Chondrocyte (in vitro differentiated cells): Measurements from ENCODE around the gene SLC6A18. TPM values are rescaled to one million over a fixed set of nuclear protein-coding genes. Genes with fewer than 3 reads are reported as not detected.
"Not testable (repeated sequence)": the region's sequence is repeated elsewhere in the genome, so short reads cannot be mapped to it uniquely, and the experiment has no call there.

Experiments used
- DNase-seq: peaks from one replicate; pipeline ENCODE4 v3.0.0; 2021; ENCODE audit warnings: mixed read lengths, low spot score
- H3K27ac Mint-ChIP-seq: one replicate; pipeline ENCODE4 v1.8.0; 2021; ENCODE audit warnings: mild to moderate bottlenecking, moderate library complexity, mixed read lengths; ENCODE audit not compliant: unreplicated experiment
- H3K27me3 Mint-ChIP-seq: 2 replicates; pipeline ENCODE4 v1.8.0; 2021; ENCODE audit warnings: low read depth, mixed read lengths
- H3K36me3 Mint-ChIP-seq: 2 replicates; pipeline ENCODE4 v1.8.0; 2021; ENCODE audit warnings: low read depth, mixed read lengths
- H3K4me1 Mint-ChIP-seq: 2 replicates; pipeline ENCODE4 v1.8.0; 2021; ENCODE audit warnings: low read depth, mild to moderate bottlenecking, mixed read lengths
- H3K4me3 Mint-ChIP-seq: one replicate; pipeline ENCODE4 v1.8.0; 2021; ENCODE audit warnings: mild to moderate bottlenecking, moderate library complexity, mixed read lengths; ENCODE audit not compliant: unreplicated experiment
- H3K9me3 Mint-ChIP-seq: 2 replicates; pipeline ENCODE4 v1.8.0; 2021; ENCODE audit warnings: low read depth, mixed read lengths
- total RNA-seq: library from RNA; stranded (reverse); gene quantifications from 3 replicates; pipeline ENCODE4 v1.2.1, GENCODE V29; 2021
- TF ChIP-seq, protein P1 (sequence below): fragments of 200-600 bp; sonication (generic); IDR thresholded peaks from 2 replicates; pipeline ENCODE4 v1.5.0; 2021; ENCODE audit warnings: antibody characterized with exemption, mild to moderate bottlenecking, moderate library complexity

The SLC6A18 gene
- total RNA-seq, 1 donor from 2014 or later: not detected

DNA sequence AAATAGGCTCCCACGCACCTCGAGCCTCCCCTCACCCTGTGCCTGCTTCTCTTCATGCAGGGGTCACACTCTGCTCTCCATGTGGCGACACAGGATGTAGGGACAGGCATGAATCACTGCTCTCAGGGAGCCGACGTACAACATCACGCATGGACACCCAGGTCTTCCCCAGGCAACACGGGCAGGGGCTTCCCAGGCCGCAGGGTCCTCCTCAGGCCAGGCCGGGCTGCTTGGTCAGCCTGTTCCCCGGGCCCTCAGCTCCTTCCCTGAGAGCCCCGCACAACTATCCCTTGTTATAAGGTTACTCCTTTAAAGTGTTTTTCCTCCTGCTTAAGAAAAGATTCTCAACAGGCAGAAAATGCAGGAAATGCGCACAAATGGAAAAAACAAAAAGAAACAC is 1.1 kb downstream of the SLC6A18 start:
- Mint-ChIP-seq H3K4me1 (no peaks in the 10 kb centered on the region), H3K36me3 (no peaks in the 10 kb centered on the region), H3K9me3 (no peaks in the 10 kb centered on the region), H3K27ac (no peak overlapping the region), H3K4me3 (no peak overlapping the region), H3K27me3 (peaks cover 43% of the 10 kb centered on the region)
- TF ChIP-seq, protein P1, sequence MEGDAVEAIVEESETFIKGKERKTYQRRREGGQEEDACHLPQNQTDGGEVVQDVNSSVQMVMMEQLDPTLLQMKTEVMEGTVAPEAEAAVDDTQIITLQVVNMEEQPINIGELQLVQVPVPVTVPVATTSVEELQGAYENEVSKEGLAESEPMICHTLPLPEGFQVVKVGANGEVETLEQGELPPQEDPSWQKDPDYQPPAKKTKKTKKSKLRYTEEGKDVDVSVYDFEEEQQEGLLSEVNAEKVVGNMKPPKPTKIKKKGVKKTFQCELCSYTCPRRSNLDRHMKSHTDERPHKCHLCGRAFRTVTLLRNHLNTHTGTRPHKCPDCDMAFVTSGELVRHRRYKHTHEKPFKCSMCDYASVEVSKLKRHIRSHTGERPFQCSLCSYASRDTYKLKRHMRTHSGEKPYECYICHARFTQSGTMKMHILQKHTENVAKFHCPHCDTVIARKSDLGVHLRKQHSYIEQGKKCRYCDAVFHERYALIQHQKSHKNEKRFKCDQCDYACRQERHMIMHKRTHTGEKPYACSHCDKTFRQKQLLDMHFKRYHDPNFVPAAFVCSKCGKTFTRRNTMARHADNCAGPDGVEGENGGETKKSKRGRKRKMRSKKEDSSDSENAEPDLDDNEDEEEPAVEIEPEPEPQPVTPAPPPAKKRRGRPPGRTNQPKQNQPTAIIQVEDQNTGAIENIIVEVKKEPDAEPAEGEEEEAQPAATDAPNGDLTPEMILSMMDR: no peak
- DNase-seq: no peak

- no peak overlapping the region for H3K27ac Mint-ChIP-seq
- TF ChIP-seq, protein P1: no peak
- H3K27me3 Mint-ChIP-seq: peaks cover 43% of the 10 kb centered on the region
- no peaks in the 10 kb centered on the region for H3K9me3 Mint-ChIP-seq
- no peak overlapping the region for H3K4me3 Mint-ChIP-seq
- DNase-seq: no peak
- no peaks in the 10 kb centered on the region for H3K36me3 Mint-ChIP-seq
- no peaks in the 10 kb centered on the region for H3K4me1 Mint-ChIP-seq
These were observed 1.8 kb downstream of the SLC6A18 start for GRCh38 chr5:1226839-1227581.

GRCh38 chr5:1227667-1228066 is 2.5 kb downstream of the SLC6A18 start:
- no peak for DNase-seq
- Mint-ChIP-seq H3K36me3 (no peaks in the 10 kb centered on the region), H3K27me3 (peaks cover 43% of the 10 kb centered on the region), H3K4me1 (no peaks in the 10 kb centered on the region), H3K4me3 (no peak overlapping the region), H3K9me3 (no peaks in the 10 kb centered on the region), H3K27ac (no peak overlapping the region)
- TF ChIP-seq, protein P1: no peak

- H3K27me3 Mint-ChIP-seq: peaks cover 43% of the 10 kb centered on the region
- no peaks in the 10 kb centered on the region for H3K36me3 Mint-ChIP-seq
- no peaks in the 10 kb centered on the region for H3K4me1 Mint-ChIP-seq
- no peak overlapping the region for H3K27ac Mint-ChIP-seq
- DNase-seq: no peak
- TF ChIP-seq, protein P1: no peak
- no peak overlapping the region for H3K4me3 Mint-ChIP-seq
- no peaks in the 10 kb centered on the region for H3K9me3 Mint-ChIP-seq
These were observed 2.9 kb downstream of the SLC6A18 start for GRCh38 chr5:1228120-1228519.

GRCh38 chr5:1229023-1229422 is 3.8 kb downstream of the SLC6A18 start:
- H3K4me1 Mint-ChIP-seq, DNase-seq, H3K36me3 Mint-ChIP-seq, H3K27ac Mint-ChIP-seq, H3K4me3 Mint-ChIP-seq, H3K9me3 Mint-ChIP-seq: not testable (repeated sequence)
- H3K27me3 Mint-ChIP-seq: peaks cover 39% of the 10 kb centered on the region

DNA sequence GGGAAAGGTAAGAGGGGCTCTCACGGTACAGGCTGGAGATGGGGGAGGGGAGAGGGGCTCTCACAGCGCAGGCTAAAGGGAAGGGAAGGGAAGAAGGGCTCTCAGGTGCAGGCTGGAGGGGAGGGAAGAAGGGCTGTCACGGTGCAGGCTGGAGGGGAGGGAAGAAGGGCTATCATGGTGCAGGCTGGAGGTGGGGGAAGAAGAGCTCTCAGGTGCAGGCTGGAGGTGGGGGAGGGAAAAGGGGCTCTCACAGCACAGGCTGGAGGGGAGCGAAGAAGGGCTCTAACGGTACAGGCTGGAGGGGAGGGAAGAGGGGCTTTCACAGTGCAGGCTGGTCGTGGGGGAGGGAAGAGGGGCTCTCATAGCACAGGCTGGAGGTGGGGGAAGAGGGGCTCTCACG is 4.6 kb downstream of the SLC6A18 start:
- no peaks in the 10 kb centered on the region for H3K36me3 Mint-ChIP-seq
- TF ChIP-seq, protein P1: no peak
- no peaks in the 10 kb centered on the region for H3K4me1 Mint-ChIP-seq
- no peak overlapping the region for H3K27ac Mint-ChIP-seq
- no peaks in the 10 kb centered on the region for H3K9me3 Mint-ChIP-seq
- DNase-seq: no peak
- H3K4me3 Mint-ChIP-seq: no peak overlapping the region
- peaks cover 34% of the 10 kb centered on the region for H3K27me3 Mint-ChIP-seq
